Neuronal stem cell (in vitro differentiated cells): ENCODE data around the gene SH3YL1.

Experiments
- DNase-seq: peaks from one replicate; pipeline ENCODE4 v3.0.0-alpha.2; 2013; ENCODE audit warnings: low spot score
- H2AFZ ChIP-seq: one replicate; pipeline ENCODE4 v1.6.1; 2013; ENCODE audit warnings: mild to moderate bottlenecking, low read length, inconsistent platforms
- H2AK5ac ChIP-seq: 2 replicates; pipeline ENCODE4 v1.6.1; 2013; ENCODE audit warnings: low read depth, mild to moderate bottlenecking, inconsistent platforms, low read length, moderate library complexity, mixed read lengths
- H2BK120ac ChIP-seq: 2 replicates; pipeline ENCODE4 v1.6.1; 2013; ENCODE audit warnings: low read depth, mild to moderate bottlenecking, inconsistent platforms, low read length, moderate library complexity, mixed read lengths
- H2BK12ac ChIP-seq: one replicate; pipeline ENCODE4 v1.6.1; 2013; ENCODE audit warnings: low read length, inconsistent platforms
- H2BK15ac ChIP-seq: 2 replicates; pipeline ENCODE4 v1.6.1; 2013; ENCODE audit warnings: mild to moderate bottlenecking, low read length, inconsistent platforms, mixed read lengths
- H2BK5ac ChIP-seq: one replicate; pipeline ENCODE4 v1.6.1; 2013; ENCODE audit warnings: inconsistent platforms, mild to moderate bottlenecking, low read length, moderate library complexity
- H3K14ac ChIP-seq: one replicate; pipeline ENCODE4 v1.6.1; 2013; ENCODE audit warnings: low read length, inconsistent platforms
- H3K18ac ChIP-seq: 2 replicates; pipeline ENCODE4 v1.6.1; 2013; ENCODE audit warnings: low read length, inconsistent platforms
- H3K23ac ChIP-seq: 2 replicates; pipeline ENCODE4 v1.6.1; 2013; ENCODE audit warnings: low read depth, mild to moderate bottlenecking, mixed read lengths, low read length, inconsistent platforms; ENCODE audit not compliant: poor library complexity
- H3K27ac ChIP-seq: replicated peaks from 3 replicates; pipeline ENCODE4 v1.5.1; 2013; ENCODE audit warnings: low read length, inconsistent platforms
- H3K27me3 ChIP-seq, 3 experiments: 2 replicates each; pipeline ENCODE4 v1.6.1; 2013; ENCODE audit warnings: low read length in 3 of 3, mild to moderate bottlenecking in 2 of 3, inconsistent platforms in 1 of 3, low read depth in 1 of 3, mixed read lengths in 1 of 3, moderate library complexity in 1 of 3; ENCODE audit not compliant: control insufficient read depth in 3 of 3, insufficient read depth in 3 of 3
- H3K36me3 ChIP-seq, 2 donors: replicated peaks in 1 of 2; 2 replicates each; pipeline ENCODE4 v1.6.1; 2013; ENCODE audit warnings: low read length in 2 of 2; ENCODE audit not compliant: control insufficient read depth in 2 of 2, insufficient read depth in 2 of 2
- H3K4ac ChIP-seq: 2 replicates; pipeline ENCODE4 v1.6.1; 2013; ENCODE audit warnings: inconsistent platforms, mild to moderate bottlenecking, low read length, moderate library complexity
- H3K4me1 ChIP-seq, 2 donors: 1 replicate in 1 of 2; 2 replicates in 1 of 2; pipeline ENCODE4 v1.6.1; 2013; ENCODE audit warnings: low read length in 2 of 2, low read depth in 1 of 2; ENCODE audit not compliant: control insufficient read depth in 2 of 2, insufficient read depth in 1 of 2
- H3K4me2 ChIP-seq: one replicate; pipeline ENCODE4 v1.6.1; 2013; ENCODE audit warnings: mild to moderate bottlenecking, low read length, inconsistent platforms; ENCODE audit not compliant: insufficient read depth, poor library complexity, severe bottlenecking
- H3K4me3 ChIP-seq, 2 donors: 2 replicates each; pipeline ENCODE4 v1.5.1; 2013; ENCODE audit warnings: low read length in 2 of 2, mild to moderate bottlenecking in 2 of 2, inconsistent platforms in 1 of 2, moderate library complexity in 1 of 2
- H3K79me1 ChIP-seq: one replicate; pipeline ENCODE4 v1.6.1; 2013; ENCODE audit warnings: low read depth, mild to moderate bottlenecking, inconsistent platforms, low read length, moderate library complexity
- H3K9ac ChIP-seq: one replicate; pipeline ENCODE4 v1.6.1; 2013; ENCODE audit warnings: mild to moderate bottlenecking, low read depth, low read length, inconsistent platforms; ENCODE audit not compliant: poor library complexity
- H3K9me3 ChIP-seq, 2 donors: replicated peaks in 1 of 2; 2 replicates each; pipeline versions ENCODE3 to v1.6.1; 2013; ENCODE audit warnings: low read length in 2 of 2, mild to moderate bottlenecking in 2 of 2, inconsistent platforms in 1 of 2, low read depth in 1 of 2, mixed read lengths in 1 of 2, moderate library complexity in 1 of 2; ENCODE audit not compliant: control insufficient read depth in 2 of 2, insufficient read depth in 1 of 2
- H4K8ac ChIP-seq: one replicate; pipeline ENCODE4 v1.6.1; 2013; ENCODE audit warnings: low read depth, mild to moderate bottlenecking, inconsistent platforms, low read length, moderate library complexity
- H4K91ac ChIP-seq: one replicate; pipeline ENCODE4 v1.6.1; 2013; ENCODE audit warnings: low read length, low read depth, mild to moderate bottlenecking, inconsistent platforms; ENCODE audit not compliant: poor library complexity
- whole genome bisulfite sequencing, 2 donors: extraction: QIAGEN DNeasy Blood & Tissue Kit; methylation state at CpG; one replicate each; pipeline ENCODE4 v1.1.7; 2013; ENCODE audit warnings: missing lambda C conversion rate in 2 of 2, mixed read lengths in 1 of 2; ENCODE audit not compliant: insufficient read length in 2 of 2, insufficient replicate concordance in 1 of 2; ENCODE audit errors: extremely low coverage in 2 of 2; 5-methylcytosine and 5-hydroxymethylcytosine counted together

The SH3YL1 gene

GRCh38 chr2:274503-274902 is 10.7 kb upstream of the SH3YL1 start:
- DNase-seq = no peak
- Histone ChIP-seq H3K9me3 (peaks cover 0 to 2% of the 10 kb centered on the region in 2 donors), H2BK120ac (no peak overlapping the region), H3K4me1 (no peaks in the 10 kb centered on the region), H3K4me3 (no peak overlapping the region), H2BK15ac (no peak overlapping the region), H3K9ac (no peak overlapping the region), H2AK5ac (no peak overlapping the region), H3K4me2 (no peak overlapping the region), H4K91ac (no peak overlapping the region), H3K27ac (no peak overlapping the region), H2BK12ac (no peak overlapping the region), H4K8ac (no peak overlapping the region), H2BK5ac (no peak overlapping the region), H3K36me3 (peaks cover 13 to 100% of the 10 kb centered on the region in 2 donors), H3K4ac (no peak overlapping the region), H3K79me1 (peaks cover 1% of the 10 kb centered on the region), H3K14ac (no peak overlapping the region), H3K23ac (no peak overlapping the region), H3K18ac (no peak overlapping the region), H2AFZ (no peak overlapping the region), H3K27me3 (no peaks in the 10 kb centered on the region)
- no CpG with 5 or more reads among the region's 3 CpGs for WGBS, 2 donors

GRCh38 chr2:273333-273732 is 9.5 kb upstream of the SH3YL1 start:
- Histone ChIP-seq H3K4ac (no peak overlapping the region), H3K4me2 (no peak overlapping the region), H2AK5ac (no peak overlapping the region), H3K27me3 (no peaks in the 10 kb centered on the region), H3K79me1 (peaks cover 1% of the 10 kb centered on the region), H3K27ac (no peak overlapping the region), H3K9me3 (peaks cover 0 to under 1% of the 10 kb centered on the region in 2 donors), H3K4me3 (no peak overlapping the region), H3K4me1 (no peaks in the 10 kb centered on the region), H2BK120ac (no peak overlapping the region), H2AFZ (no peak overlapping the region), H3K23ac (no peak overlapping the region), H3K14ac (no peak overlapping the region), H2BK12ac (no peak overlapping the region), H2BK15ac (no peak overlapping the region), H2BK5ac (no peak overlapping the region), H3K36me3 (peaks cover 11 to 93% of the 10 kb centered on the region in 2 donors), H3K18ac (no peak overlapping the region), H4K8ac (no peak overlapping the region), H4K91ac (no peak overlapping the region), H3K9ac (no peak overlapping the region)
- DNase-seq = no peak
- WGBS, 2 donors = no CpG with 5 or more reads among the region's 6 CpGs

- no peak overlapping the region for H2BK15ac ChIP-seq
- H3K4me3 ChIP-seq = no peak overlapping the region
- H4K91ac ChIP-seq = no peak overlapping the region
Observed at GRCh38 chr2:271917-272316, 8.1 kb upstream of the SH3YL1 start.

GRCh38 chr2:270861-271260 is 7.0 kb upstream of the SH3YL1 start:
- H3K79me1 ChIP-seq = peaks cover 1% of the 10 kb centered on the region
- H2BK12ac ChIP-seq = no peak overlapping the region
- H3K9ac ChIP-seq = no peak overlapping the region
- H3K23ac ChIP-seq = no peak overlapping the region
- peaks cover 3 to 4% of the 10 kb centered on the region in 2 donors for H3K4me1 ChIP-seq
- H3K4me2 ChIP-seq = no peak overlapping the region
- no peak overlapping the region for H4K91ac ChIP-seq
- H3K9me3 ChIP-seq = no peaks in the 10 kb centered on the region
- no peak overlapping the region for H2BK5ac ChIP-seq
- no peak overlapping the region for H2BK120ac ChIP-seq
- H3K4ac ChIP-seq = no peak overlapping the region
- no peak overlapping the region for H3K4me3 ChIP-seq
- no peak overlapping the region for H2AK5ac ChIP-seq
- no peak for DNase-seq
- no peak overlapping the region for H2BK15ac ChIP-seq
- H2AFZ ChIP-seq = no peak overlapping the region
- H4K8ac ChIP-seq = no peak overlapping the region
- peaks cover 10 to 93% of the 10 kb centered on the region in 2 donors for H3K36me3 ChIP-seq
- no peak overlapping the region for H3K14ac ChIP-seq
- H3K27ac ChIP-seq = no peak overlapping the region
- WGBS, 2 donors = no CpG with 5 or more reads among the region's 4 CpGs
- no peak overlapping the region for H3K18ac ChIP-seq
- no peaks in the 10 kb centered on the region for H3K27me3 ChIP-seq

More at GRCh38 chr2:271917-272316, 8.1 kb upstream of the SH3YL1 start:
- H2AFZ ChIP-seq = no peak overlapping the region
- no peak for DNase-seq
- no peaks in the 10 kb centered on the region for H3K9me3 ChIP-seq
- no peak overlapping the region for H3K9ac ChIP-seq
- H4K8ac ChIP-seq = no peak overlapping the region
- no peak overlapping the region for H3K4ac ChIP-seq
- no peaks in the 10 kb centered on the region for H3K4me1 ChIP-seq
- no peak overlapping the region for H2BK120ac ChIP-seq
- H3K14ac ChIP-seq = no peak overlapping the region
- H3K4me2 ChIP-seq = no peak overlapping the region
- no peak overlapping the region for H3K18ac ChIP-seq
- H2AK5ac ChIP-seq = no peak overlapping the region
- no peak overlapping the region for H2BK12ac ChIP-seq
- H3K23ac ChIP-seq = no peak overlapping the region
- no peak overlapping the region for H2BK5ac ChIP-seq
- peaks cover 1% of the 10 kb centered on the region for H3K79me1 ChIP-seq
- H3K27me3 ChIP-seq = no peaks in the 10 kb centered on the region
- WGBS, 2 donors = no CpG with 5 or more reads among the region's 12 CpGs
- peaks cover 10 to 93% of the 10 kb centered on the region in 2 donors for H3K36me3 ChIP-seq
- H3K27ac ChIP-seq = no peak overlapping the region
